Ovary (tissue), 9 donors: ENCODE data around the gene ADAMTS10. TPM values are rescaled to one million over a fixed set of nuclear protein-coding genes. Genes with fewer than 3 reads are reported as not detected.

Experiments used
- DNase-seq, 5 donors: peaks; one replicate each; pipeline ENCODE4 v3.0.0-alpha.2; 2019 to 2020
- H3K27ac ChIP-seq, 2 donors: fragments of 200-600 bp; one replicate each; pipeline versions ENCODE4 v1.5.1 to v1.8.0; 2019 to 2022
- H3K27me3 ChIP-seq: fragments of 200-600 bp; one replicate; pipeline ENCODE4 v1.8.0; 2022
- H3K36me3 ChIP-seq: fragments of 200-600 bp; sonication (generic); one replicate; pipeline ENCODE4 v1.5.1; 2019
- H3K4me1 ChIP-seq: one replicate; pipeline ENCODE4 v1.8.1; 2013; ENCODE audit warnings: mild to moderate bottlenecking, moderate library complexity; ENCODE audit not compliant: insufficient read depth
- H3K4me3 ChIP-seq: fragments of 200-600 bp; sonication (generic); one replicate; pipeline ENCODE4 v1.5.1; 2017
- H3K9me3 ChIP-seq, 2 donors: fragments of 200-600 bp in 1 of 2; sonication (generic) in 1 of 2; one replicate each; pipeline versions ENCODE4 v1.5.1 to v1.8.1; 2013 to 2019; ENCODE audit warnings: mild to moderate bottlenecking in 1 of 2, moderate library complexity in 1 of 2
- EP300 ChIP-seq: sonication (generic); formaldehyde crosslinking; IDR thresholded peaks from one replicate; pipeline ENCODE4 v1.6.1; 2017; ENCODE audit warnings: antibody characterized with exemption
- POLR2A ChIP-seq: fragments of 450-650 bp; IDR thresholded peaks from one replicate; pipeline ENCODE4 v1.6.1; 2017; ENCODE audit warnings: antibody characterized with exemption, mild to moderate bottlenecking, moderate library complexity
- WGBS, 3 donors: extraction: QIAGEN DNeasy Blood & Tissue Kit in 1 of 3; methylation state at CpG; one replicate each; pipeline versions ENCODE4 v1.1.5 to v1.1.7; 2013 to 2017; 5-methylcytosine and 5-hydroxymethylcytosine counted together
- intact Hi-C, 4 donors: fragments of 100-400 bp; cut with DNase I; formaldehyde crosslinking; loops; one replicate each; pipeline versions ENCODE4 v1.11.0 to v1.15.1; 2022 to 2023
- polyA plus RNA-seq, 2 donors: library from polyadenylated mRNA; stranded (reverse); fragments of 200-250 nt in 1 of 2; fragments of 350-450 nt in 1 of 2; fragmentation: Illumina TruSeq in 1 of 2; extraction: RNeasy Lipid Tissue Mini Kit (QIAGEN cat#74804) in 1 of 2; gene quantifications; one replicate each; pipeline ENCODE4 v1.2.3, GENCODE V29; 2013 to 2014
- total RNA-seq, 7 donors: library from RNA; depleted of rRNA in 2 of 7; stranded (reverse); fragments of >200 nt in 2 of 7; fragmentation: NEBNext Ultra II Directional in 3 of 7; extraction: Animal tissue kit (Norgen Biotek cat#: 25700) in 3 of 7; gene quantifications; one replicate each; pipeline versions ENCODE4 v1.1.0 to v1.2.4, GENCODE V29; 2016 to 2023
- TF ChIP-seq, protein P1 (sequence below), 3 donors: fragments of 450-650 bp in 2 of 3; fragments of 200-600 bp in 1 of 3; IDR thresholded peaks; one replicate each; pipeline versions ENCODE4 v1.5.1 to v1.8.0; 2016 to 2022; ENCODE audit warnings: antibody characterized with exemption in 3 of 3, mild to moderate bottlenecking in 1 of 3
- donor health status: DM: no; HTN: no; CAD: no; lungs with moderate emphysema.
- donor health status: DM: no; HTN: no; CAD: no.
- donor health status: Bipolar disorder and iron deficiency.
- donor health status: DM: yes; HTN: yes; CAD: no.
- donor health status: DM: no; HTN: no; CAD: no.
- donor health status: DM: yes; HTN: yes; CAD: no.

The ADAMTS10 gene
- total and polyA plus RNA-seq, 9 donors = 6.2 to 49.3 (median 37.4) TPM

DNA sequence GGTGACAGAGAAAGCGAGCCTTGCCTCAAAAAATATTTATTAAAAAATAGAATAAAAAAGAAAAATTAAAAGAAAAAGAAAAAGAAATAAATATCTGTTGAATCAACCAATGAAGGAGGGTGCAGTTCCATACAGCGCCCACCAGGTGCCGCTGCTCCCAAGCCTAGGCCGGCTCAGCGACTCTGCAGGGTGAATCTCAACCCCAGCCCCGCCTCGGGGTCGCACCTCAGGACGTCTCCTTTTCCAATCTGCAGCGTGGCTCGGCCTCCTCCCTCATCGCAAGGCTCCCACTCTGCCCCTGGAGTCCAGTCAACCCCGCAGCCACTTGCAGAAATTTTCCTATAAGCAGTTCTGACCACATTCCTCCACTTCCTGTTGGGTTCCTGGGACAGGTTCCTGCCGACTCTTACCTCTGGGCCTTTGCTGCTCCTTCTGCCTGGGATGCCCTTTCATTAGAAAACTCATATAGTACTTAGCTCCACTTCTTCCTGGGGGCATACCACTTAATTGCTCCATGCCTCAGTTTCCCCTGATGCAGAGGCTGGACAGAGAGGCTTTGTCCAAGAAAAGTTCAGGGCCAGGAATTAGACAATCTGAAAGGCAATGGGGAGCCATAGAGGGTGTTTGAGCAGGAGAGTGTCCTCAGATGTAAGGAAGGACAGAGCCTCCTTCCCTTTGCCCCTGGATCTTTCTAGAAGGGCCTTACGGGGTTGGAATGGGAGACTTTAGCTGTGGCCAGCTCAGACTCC, 44.2 kb upstream of the ADAMTS10 start:
- Histone ChIP-seq H3K27ac (no peak overlapping the region), H3K4me3 (no peak overlapping the region), H3K9me3 (no peaks in the 10 kb centered on the region), H3K27me3 (no peaks in the 10 kb centered on the region), H3K4me1 (peaks cover 1% of the 10 kb centered on the region), H3K36me3 (no peaks in the 10 kb centered on the region)
- TF ChIP-seq POLR2A = no peak
- TF ChIP-seq EP300 = no peak
- TF ChIP-seq, protein P1, sequence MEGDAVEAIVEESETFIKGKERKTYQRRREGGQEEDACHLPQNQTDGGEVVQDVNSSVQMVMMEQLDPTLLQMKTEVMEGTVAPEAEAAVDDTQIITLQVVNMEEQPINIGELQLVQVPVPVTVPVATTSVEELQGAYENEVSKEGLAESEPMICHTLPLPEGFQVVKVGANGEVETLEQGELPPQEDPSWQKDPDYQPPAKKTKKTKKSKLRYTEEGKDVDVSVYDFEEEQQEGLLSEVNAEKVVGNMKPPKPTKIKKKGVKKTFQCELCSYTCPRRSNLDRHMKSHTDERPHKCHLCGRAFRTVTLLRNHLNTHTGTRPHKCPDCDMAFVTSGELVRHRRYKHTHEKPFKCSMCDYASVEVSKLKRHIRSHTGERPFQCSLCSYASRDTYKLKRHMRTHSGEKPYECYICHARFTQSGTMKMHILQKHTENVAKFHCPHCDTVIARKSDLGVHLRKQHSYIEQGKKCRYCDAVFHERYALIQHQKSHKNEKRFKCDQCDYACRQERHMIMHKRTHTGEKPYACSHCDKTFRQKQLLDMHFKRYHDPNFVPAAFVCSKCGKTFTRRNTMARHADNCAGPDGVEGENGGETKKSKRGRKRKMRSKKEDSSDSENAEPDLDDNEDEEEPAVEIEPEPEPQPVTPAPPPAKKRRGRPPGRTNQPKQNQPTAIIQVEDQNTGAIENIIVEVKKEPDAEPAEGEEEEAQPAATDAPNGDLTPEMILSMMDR (IDR thresholded peaks at IDR 0.05) = peak; percentile 48 to 90 (median 70)
- intact Hi-C loops = loop anchor here (5.0 to 10.0 kb wide), 3 partner anchors 420 to 430 kb away; partner anchors contain the start of gene OR1M1 (in 1 of the 4)
- peak; percentile 22 to 65 (median 41) for DNase-seq
- WGBS, 3 donors = 5 to 6% (median 5%) methylated on average over 15 of the region's 15 CpGs

DNA sequence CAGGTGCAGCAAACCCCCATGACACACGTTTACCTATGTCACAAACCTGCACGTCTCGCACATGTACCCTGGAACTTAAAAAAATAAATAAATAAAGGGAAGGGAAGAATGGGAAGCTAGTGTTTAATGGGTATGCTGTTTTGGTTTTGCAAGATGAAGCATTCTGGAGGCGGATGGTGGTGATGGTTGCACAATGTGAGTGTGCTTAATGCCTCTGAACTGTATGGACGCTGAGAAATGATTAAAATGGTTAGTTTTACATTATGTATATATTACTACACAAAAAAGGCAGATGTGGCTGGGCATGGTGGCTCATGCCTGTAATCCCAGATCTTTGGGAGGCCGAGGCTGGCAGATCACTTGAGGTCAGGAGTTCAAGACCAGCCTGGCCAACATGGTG, 37.7 kb upstream of the ADAMTS10 start:
- Histone ChIP-seq H3K27ac (no peak overlapping the region), H3K4me3 (no peak overlapping the region), H3K4me1 (no peaks in the 10 kb centered on the region), H3K36me3 (no peaks in the 10 kb centered on the region), H3K27me3 (no peaks in the 10 kb centered on the region), H3K9me3 (no peaks in the 10 kb centered on the region)
- intact Hi-C loops = no loop called here
- 67 to 76% (median 73%) methylated on average over 6 of the region's 6 CpGs for WGBS, 3 donors
- TF ChIP-seq, protein P1 (IDR thresholded peaks at IDR 0.05) = no peak
- TF ChIP-seq POLR2A = no peak
- TF ChIP-seq EP300 = no peak
- DNase-seq = no peak

DNA sequence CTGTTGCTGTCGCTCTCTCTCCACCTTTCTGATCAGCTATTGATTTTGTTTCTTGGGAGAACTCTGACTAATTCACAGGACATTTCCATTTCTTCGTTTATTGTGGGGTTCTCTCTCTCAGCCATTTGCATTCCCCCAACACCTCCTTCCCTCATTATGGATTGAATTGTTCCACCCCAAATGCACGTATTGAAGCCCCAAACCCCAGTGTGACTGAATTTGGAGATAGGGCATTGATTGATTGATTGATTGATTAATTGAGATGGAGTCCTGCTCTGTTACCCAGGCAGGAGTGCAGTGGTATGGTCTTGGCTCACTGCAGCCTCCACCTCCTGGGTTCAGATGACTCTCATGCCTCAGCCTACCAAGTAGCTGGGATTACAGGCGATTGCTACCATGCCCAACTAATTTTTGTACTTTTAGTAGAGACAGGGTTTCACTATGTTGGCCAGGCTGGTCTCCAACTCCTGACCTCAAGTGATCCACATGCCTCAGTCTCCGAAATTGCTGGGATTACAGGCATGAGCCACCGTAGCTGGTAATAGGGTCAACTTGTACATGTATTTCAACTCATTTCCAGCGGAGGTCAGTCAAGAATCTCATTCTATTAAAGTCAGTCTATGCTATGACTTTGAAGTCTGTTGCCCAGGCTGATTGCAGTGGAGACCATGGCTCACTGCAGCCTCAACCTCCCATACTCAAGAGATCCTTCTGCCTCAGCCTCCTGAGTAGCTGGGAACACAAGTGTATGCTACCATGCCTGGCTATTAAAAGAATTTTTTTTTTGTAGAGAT, 33.5 kb upstream of the ADAMTS10 start:
- Histone ChIP-seq H3K4me3 (no peak overlapping the region), H3K4me1 (no peaks in the 10 kb centered on the region), H3K27me3 (no peaks in the 10 kb centered on the region), H3K36me3 (no peaks in the 10 kb centered on the region), H3K27ac (no peak overlapping the region), H3K9me3 (no peaks in the 10 kb centered on the region)
- 65 to 72% (median 66%) methylated on average over 7 of the region's 7 CpGs for WGBS, 3 donors
- no peak for TF ChIP-seq EP300
- TF ChIP-seq, protein P1 (IDR thresholded peaks at IDR 0.05) = no peak
- TF ChIP-seq POLR2A = no peak
- intact Hi-C loops = no loop called here
- no peak for DNase-seq

DNA sequence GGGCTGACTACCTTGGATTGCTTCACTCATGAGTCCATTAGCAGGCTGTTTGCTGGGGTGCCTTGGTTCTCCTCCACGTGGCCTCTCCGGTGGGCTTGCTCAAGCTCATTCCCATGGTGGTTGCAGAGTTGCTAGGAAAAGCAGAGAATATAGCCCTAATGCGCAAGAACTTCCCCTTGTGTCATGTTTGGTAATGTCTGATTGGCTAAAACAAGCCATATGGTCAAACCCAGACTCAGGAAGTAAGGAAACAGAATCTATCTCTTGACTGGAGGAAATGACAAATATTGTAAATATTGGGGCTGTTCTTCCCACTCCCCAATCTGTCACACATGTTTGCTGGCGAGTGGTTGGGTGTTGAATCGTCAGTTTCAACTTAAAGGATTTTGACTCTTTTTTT, 32.0 kb upstream of the ADAMTS10 start:
- H3K36me3 ChIP-seq = no peaks in the 10 kb centered on the region
- intact Hi-C loops = no loop called here
- H3K27me3 ChIP-seq = no peaks in the 10 kb centered on the region
- no peaks in the 10 kb centered on the region for H3K9me3 ChIP-seq
- no peaks in the 10 kb centered on the region for H3K4me1 ChIP-seq
- no peak overlapping the region for H3K4me3 ChIP-seq
- DNase-seq = no peak
- H3K27ac ChIP-seq = no peak overlapping the region
- 72 to 81% (median 77%) methylated on average over 5 of the region's 5 CpGs for WGBS, 3 donors
- TF ChIP-seq, protein P1 (IDR thresholded peaks at IDR 0.05) = no peak
- TF ChIP-seq EP300 = no peak
- TF ChIP-seq POLR2A = no peak
